ENCODE results near the gene CPEB4.

Gene CPEB4

GRCh38 chr5:173887610-173888472 lies at the start of gene CPEB4:
Gene CPEB4, plus strand, starts transcription at chr5:173888349. Its CDS starts 1,385 bp downstream, at chr5:173889734.
- DNase-seq, result peak; percentile 99

GRCh38 chr5:173839117-173839713 lies 48.9 kb upstream of the CPEB4 start:
- DNase-seq, result no peak

- no peak for DNase-seq
These were observed 47.8 kb upstream of the CPEB4 start for GRCh38 chr5:173840111-173840983.

GRCh38 chr5:173841710-173842109 lies 46.4 kb upstream of the CPEB4 start:
- DNase-seq, result no peak

- no peak for DNase-seq
These were observed 44.4 kb upstream of the CPEB4 start for GRCh38 chr5:173843794-173844193.

- DNase-seq, result no peak
These were observed 42.8 kb upstream of the CPEB4 start for GRCh38 chr5:173845321-173845720.

GRCh38 chr5:173846929-173847501 lies 41.1 kb upstream of the CPEB4 start:
- no peak for DNase-seq

GRCh38 chr5:173848986-173849596 lies 39.1 kb upstream of the CPEB4 start:
- no peak for DNase-seq

GRCh38 chr5:173849908-173850307 lies 38.2 kb upstream of the CPEB4 start:
- DNase-seq, result no peak

GRCh38 chr5:173850659-173851058 lies 37.5 kb upstream of the CPEB4 start:
- DNase-seq, result no peak

- DNase-seq, result no peak
These were observed 36.4 kb upstream of the CPEB4 start for GRCh38 chr5:173851595-173852243.

- DNase-seq, result no peak
These were observed 35.3 kb upstream of the CPEB4 start for GRCh38 chr5:173852790-173853359.

- DNase-seq, result no peak
These were observed 34.6 kb upstream of the CPEB4 start for GRCh38 chr5:173853370-173854131.

GRCh38 chr5:173855162-173855994 lies 32.8 kb upstream of the CPEB4 start:
- DNase-seq, result no peak

- DNase-seq, result no peak
These were observed 32.0 kb upstream of the CPEB4 start for GRCh38 chr5:173855995-173856656.

- DNase-seq, result no peak
These were observed 30.9 kb upstream of the CPEB4 start for GRCh38 chr5:173857234-173857633.

- DNase-seq, result no peak
These were observed 30.0 kb upstream of the CPEB4 start for GRCh38 chr5:173858021-173858669.

- no peak for DNase-seq
These were observed 29.3 kb upstream of the CPEB4 start for GRCh38 chr5:173858670-173859407.

Measured in COR-L47 (cell line).